Prostate gland (tissue), 2 donors: ENCODE data around the gene CSNK1E.

Experiments used
- CTCF ChIP-seq, 4 experiments: fragments of 200-600 bp in 2 of 4; fragments of 450-650 bp in 2 of 4; sonication (generic) in 2 of 4; IDR thresholded peaks; 1 replicate in 3 of 4; 2 replicates in 1 of 4; pipeline ENCODE4 v1.5.1; 2016 to 2019; ENCODE audit warnings: antibody characterized with exemption in 4 of 4, mild to moderate bottlenecking in 2 of 4, moderate library complexity in 2 of 4
- POLR2AphosphoS5 ChIP-seq: sonication (generic); formaldehyde crosslinking; IDR thresholded peaks from one replicate; pipeline ENCODE4 v1.6.1; 2017; ENCODE audit warnings: antibody characterized with exemption

- TF ChIP-seq CTCF (IDR thresholded peaks at IDR 0.05) (no peak), POLR2AphosphoS5 (no peak)
These were observed 25.9 kb downstream of the CSNK1E start for GRCh38 chr22:38291201-38291777.
